Stimulated activated CD8-positive, alpha-beta memory T cell treated with anti-CD3 and anti-CD28 coated beads, Interleukin-2, amount 100 ng/mL, for 1 hour (primary cell): ENCODE measurements around the gene IGF2.

Experiments used
- DNase-seq, 2 donors: peaks; one replicate each; pipeline ENCODE4 v3.0.0-alpha.2; 2020; ENCODE audit warnings: low read depth in 2 of 2

IGF2 gene

DNA sequence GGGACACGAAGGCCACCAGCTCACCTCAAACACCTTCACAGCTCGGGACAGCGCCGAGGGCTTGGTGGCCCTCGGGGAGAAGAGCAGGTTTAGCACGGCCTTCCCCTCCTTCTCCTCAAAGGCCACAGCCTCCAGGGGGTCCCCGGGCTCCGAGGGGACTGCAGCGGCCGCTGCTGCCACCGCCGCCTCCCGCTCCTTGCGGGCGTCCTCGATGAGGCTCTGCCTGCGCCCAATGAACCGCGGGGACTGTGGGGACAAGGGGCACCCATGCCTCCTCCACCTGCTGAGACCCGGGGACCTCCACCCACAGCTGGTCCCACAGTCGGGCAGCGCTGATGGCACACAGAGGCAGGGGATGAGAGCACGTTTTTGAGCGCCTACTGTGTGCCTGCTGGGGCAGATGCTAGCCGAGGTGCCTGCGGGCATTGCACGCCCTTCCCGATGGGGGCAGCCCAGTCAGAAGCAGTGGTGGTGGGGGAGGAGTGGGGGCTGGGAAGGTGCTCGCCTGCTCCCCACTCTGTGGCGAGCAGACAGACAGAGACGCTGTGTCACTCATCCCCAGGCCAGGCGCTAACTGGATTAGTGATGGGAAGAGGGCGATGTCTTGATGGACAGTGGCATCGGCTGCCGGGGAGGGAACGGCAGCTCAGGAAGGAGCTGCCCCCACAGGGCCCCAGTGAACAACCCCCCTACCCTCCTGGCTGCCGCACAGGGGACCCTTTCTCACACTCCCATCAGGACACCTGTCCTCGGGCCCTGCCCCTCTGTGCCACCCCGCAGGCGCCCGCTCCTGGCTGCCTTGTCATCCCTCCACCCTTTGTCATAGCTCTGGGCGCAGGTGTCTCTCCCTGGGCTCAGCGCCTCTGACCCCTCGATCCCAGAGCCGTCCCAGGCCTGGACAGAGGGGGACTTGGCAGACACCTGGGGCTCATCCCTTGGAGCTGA is 30.7 kb upstream of the IGF2 start:
- DNase-seq = no peak

DNA sequence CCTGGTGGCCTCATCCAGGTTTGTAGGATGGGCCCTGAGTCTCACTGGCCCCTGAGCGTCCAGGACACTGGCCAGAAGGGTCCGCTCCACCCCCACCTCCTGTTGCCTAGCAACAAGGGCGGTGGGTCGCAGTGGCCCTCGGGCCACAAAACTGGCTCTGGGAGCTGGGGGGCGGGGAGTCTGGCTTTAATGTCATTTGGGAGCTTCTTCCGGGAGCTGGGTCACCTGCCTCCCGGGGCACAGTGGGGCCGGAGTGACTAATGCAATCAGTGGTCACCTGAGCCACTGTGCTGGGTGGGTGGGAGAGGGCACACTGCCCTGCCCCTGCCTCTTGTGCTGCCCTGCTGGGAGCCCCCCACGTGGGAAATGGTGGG is 29.8 kb upstream of the IGF2 start:
- DNase-seq = no peak

DNA sequence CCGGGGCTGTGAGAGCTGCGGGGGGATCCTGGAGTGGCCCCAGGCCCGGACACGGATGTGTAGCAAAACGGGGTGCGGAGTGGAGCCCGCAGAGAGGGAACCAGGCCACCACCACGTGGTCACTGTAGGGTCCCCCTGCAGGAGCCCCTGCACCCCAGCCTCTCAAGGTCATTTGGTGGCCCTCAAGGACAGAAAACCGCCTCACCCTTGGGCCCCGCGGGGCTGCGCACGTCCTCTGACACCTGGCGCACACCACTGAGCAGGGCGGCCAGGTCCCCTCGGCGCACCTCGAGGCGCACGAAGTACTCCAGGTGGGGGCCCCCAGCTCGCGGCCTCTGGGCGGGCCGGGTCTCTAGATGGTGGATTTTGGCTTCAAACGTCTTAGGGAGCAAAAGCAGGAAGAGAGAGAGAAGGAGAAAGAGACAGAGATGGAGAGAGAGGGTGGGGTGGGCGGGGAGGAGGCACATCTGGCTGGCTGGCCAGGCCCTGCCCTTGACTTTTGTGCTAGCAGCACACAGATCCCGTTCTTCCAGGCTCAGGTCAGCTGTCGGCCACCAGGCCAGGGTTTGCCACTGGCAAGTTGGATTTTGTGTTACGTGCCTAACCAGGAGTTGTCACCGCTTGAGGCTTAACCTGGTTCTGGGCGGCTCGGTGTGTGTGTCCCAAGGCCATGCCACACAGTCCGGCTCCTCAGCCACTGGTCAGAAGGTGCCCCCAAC is 29.3 kb upstream of the IGF2 start:
- DNase-seq = no peak

- DNase-seq = no peak
Measured at GRCh38 chr11:2167141-2168045, 28.2 kb upstream of the IGF2 start.

DNA sequence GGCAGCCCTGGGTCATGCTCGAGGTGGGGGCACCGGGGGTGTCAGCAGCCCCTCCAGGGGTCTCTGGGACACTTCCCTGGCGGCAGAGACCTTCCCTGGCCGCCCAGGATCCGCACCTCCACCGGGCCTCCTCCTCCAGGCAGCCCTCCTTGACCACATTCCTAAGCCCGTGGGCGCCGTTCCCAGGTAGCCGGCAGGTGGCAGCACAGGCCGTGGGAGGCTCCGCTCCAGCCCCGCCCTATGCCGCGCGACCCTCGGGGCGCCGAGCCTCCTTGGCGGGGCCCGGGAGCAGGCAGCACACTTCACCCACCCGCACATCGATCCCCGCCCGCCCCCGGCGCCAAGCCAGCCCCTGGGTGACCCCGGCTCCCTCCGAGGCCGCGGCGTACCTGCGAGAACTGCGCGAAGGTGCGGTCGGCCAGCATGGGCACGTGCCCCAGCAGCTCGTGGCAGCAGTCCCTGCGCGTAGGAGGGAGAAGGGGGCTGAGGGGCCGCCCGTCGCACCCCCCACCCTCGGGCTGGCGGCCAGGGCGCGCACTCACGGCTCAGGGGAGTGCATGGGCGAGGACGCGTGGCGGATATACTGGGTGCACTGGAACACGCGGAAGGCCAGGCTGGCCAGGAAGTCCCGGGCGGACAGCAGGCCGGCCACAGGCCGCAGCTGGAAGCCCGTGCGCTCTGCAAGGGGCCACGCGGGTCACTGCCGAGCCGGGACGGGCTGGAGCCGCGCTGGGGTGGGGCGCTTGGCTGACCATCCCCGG is 27.1 kb upstream of the IGF2 start:
- peak in 1 of 2 donors; percentile 14 for DNase-seq

GRCh38 chr11:2165571-2165970 is 26.4 kb upstream of the IGF2 start:
- DNase-seq = no peak

GRCh38 chr11:2164861-2165555 is 25.8 kb upstream of the IGF2 start:
- no peak for DNase-seq

GRCh38 chr11:2164081-2164480 is 24.9 kb upstream of the IGF2 start:
- no peak for DNase-seq

DNA sequence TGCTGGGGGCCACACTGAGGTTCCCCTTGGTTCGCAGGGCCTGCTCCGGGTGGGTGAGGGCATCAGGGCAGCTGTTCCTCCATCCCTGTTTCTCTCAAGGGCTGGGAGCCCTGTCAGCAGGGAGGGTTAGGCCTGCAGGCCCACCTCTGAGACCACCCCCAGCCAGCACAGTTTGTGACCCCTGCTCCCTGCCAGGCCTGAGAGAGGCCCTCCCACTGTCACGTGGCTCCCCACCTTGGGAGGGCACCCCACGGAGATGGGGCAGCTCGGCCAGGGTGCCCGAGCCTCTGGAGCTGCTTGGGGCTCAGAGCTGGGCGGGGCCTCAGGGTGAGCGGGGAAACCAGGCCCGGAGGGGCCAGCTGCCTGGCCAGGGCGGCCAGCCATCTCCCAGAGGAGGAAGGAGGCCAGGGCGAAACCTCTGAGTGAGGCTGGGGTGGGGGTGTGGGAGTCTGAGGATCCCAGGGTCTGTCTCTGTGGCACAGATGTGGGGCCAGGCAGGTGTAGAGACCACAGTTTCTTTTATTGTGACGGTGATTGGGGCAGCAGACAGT is 24.3 kb upstream of the IGF2 start:
- DNase-seq = no peak

- no peak for DNase-seq
Measured at GRCh38 chr11:2160736-2161259, 21.6 kb upstream of the IGF2 start, which contains the start of gene INS. Gene INS (minus strand): TSS chr11:2161209. CDS start chr11:2160971, 238 bp downstream.

DNA sequence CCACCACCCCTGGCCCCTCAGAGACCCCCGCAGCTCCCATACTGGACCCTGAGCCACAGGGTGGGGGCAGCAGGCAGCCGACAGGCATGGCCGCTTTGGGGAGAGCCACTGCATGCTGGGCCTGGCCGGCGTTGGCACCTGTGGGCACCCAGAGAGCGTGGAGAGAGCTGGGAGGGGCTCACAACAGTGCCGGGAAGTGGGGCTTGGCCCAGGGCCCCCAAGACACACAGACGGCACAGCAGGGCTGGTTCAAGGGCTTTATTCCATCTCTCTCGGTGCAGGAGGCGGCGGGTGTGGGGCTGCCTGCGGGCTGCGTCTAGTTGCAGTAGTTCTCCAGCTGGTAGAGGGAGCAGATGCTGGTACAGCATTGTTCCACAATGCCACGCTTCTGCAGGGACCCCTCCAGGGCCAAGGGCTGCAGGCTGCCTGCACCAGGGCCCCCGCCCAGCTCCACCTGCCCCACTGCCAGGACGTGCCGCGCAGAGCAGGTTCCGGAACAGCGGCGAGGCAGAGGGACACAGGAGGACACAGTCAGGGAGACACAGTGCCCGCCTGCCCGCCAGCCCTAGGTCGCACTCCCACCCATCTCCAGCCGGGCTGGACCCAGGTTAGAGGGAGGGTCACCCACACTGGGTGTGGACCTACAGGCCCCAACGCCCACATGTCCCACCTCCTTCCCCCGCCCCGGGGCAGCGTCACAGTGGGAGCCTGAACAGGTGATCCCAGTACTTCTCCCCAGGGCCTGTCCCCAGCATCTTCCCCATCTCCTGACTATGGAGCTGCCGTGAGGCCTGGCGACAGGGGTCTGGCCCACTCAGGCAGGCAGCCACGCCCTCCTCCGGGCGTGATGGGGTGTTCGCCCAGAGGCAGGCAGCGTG is 20.6 kb upstream of the IGF2 start:
- no peak for DNase-seq

DNA sequence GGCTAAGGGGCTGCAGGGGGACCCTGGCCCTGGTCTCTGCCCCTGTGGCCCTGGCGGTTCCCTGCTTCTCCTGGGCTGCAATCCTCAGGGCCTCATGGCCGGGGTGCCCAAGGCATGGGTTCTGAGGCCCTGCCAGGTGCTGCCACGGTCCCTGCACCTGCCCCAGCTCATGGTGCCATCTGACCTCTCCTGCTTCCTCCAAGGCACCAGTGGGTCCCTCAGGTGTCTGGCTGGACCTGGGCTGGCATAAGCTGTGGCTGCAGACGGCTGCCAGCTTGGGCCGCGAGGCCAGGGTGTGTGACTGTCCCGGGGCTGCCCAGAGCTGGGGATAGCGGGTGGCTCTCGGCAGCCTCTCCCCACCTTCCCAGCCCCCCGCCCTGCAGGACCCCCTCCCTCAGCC is 19.8 kb upstream of the IGF2 start:
- no peak for DNase-seq

- no peak for DNase-seq
Measured at GRCh38 chr11:2158296-2158737, 19.1 kb upstream of the IGF2 start.

- no peak for DNase-seq
Measured at GRCh38 chr11:2157294-2158040, 18.3 kb upstream of the IGF2 start.

DNA sequence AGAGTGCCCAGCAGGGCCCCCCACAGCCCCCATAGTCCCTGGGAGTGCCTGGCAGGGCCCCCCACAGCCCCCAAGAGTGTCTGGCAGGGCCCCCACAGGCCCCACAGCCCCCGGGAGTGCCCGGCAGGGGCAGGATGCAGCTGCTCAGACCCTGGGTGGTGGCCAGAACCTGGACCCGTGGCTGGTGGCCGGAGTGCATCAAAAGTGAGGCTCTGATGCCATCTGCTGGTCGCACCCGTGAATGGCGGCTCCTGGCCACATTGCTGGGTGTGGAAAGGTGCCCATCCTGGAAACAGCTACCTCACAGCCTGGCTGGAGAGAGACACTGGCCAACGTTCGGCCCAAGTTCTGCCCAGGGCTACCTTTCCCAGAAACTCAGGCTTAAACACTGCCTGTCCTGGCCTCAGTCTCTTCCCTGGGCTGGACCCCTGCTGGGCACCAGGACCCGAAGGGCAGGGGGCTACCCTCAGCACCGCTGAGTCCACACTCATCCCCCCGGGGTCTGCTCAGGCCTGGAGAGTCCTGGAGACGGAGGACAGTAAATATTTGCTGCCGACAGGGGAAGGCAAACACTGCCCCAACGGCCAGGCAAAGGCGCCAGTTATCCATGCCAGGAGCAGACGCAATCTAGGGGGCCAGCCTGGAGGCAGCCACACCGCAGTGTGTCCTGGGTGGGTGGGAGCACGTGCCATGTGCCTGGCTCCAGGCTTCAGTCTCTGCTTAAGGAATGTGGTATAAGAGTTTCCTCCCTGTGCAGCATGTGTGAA is 17.4 kb upstream of the IGF2 start:
- no peak for DNase-seq

DNA sequence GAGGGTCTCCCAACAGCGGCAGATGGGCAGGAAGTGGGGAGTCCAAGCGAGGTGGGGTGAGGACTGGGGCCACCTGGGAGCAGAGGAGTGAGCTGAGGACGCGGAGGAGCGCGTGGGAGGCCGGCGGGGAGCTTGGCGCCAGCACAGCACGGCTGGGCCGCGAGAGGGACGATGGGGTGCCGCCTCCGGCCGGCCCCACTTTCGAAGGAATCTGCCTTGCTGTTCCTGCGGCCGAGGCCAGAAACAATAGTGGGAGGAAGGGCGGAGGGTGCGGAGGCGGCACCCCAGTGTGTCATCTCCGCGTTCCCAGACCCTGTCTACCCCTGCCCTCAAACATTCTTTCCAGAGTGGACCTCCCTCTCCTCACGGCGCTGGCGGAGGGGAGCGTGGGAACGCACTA is 16.3 kb upstream of the IGF2 start:
- no peak for DNase-seq

DNA sequence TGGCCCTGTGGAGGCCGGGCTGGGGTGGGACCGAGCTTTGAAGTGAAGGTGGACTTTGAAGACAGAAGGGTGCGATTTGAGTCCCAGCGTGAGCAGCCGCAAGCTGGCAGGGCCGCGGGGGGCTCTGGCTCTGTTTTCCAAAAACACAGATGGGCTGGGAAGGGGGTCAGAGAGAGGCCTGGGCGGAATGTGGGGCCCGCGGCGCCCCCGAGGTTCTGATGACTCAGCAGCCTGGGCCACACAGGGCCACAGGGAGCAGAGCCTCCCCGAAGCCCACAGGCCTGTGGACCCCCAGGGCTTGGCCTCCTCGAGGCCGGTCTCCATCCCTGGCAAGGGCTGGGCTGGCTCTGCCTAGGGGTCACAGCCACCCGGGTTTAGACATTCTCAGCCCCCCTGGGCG is 15.7 kb upstream of the IGF2 start:
- no peak for DNase-seq
